ENCODE measurements around the gene PYURF. TPM values are rescaled to one million over a fixed set of nuclear protein-coding genes. Genes with fewer than 3 reads are reported as not detected.

PYURF gene
- polyA plus RNA-seq, 2 donors, result 62.0 to 82.4 TPM

DNA sequence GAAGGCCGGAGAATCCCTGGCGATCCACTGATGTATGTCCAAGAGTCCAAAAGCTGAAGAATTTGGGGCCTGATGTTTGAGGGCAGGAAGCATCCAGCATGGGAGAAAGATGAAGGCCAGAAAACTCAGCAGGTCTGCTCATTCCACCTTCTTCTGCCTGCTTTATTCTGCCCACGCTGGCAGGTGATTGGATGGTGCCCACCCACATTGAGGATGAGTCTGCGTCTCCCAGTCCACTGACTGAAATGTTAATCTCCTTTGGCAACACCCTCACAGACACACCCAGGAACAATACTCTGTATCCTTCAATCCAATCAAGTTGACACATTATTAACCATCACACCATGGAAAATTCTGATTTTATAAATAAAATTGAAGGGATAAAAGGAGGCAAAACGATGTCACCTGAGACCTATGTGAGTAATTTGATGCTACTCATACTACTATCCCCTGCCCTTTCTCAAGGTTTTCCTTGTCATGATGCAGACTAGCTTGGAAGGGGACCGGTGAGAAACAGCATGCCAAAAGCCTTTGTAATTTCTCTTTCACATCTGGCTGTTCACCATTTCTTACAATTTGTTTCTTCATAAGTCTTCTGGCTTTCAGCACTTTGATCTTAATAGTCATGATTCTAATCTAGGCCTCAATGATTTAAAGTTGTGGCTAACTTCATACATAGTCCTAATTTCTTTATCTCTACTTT, 9.7 kb upstream of the PYURF start:
- WGBS, 2 donors, result 76 to 79% methylated on average over 6 of the region's 6 CpGs
- no peaks in the 10 kb centered on the region for H3K36me3 ChIP-seq (ENCODE audit: control insufficient read depth in 2 of 2, insufficient read depth in 2 of 2, low read length in 1 of 2)

DNA sequence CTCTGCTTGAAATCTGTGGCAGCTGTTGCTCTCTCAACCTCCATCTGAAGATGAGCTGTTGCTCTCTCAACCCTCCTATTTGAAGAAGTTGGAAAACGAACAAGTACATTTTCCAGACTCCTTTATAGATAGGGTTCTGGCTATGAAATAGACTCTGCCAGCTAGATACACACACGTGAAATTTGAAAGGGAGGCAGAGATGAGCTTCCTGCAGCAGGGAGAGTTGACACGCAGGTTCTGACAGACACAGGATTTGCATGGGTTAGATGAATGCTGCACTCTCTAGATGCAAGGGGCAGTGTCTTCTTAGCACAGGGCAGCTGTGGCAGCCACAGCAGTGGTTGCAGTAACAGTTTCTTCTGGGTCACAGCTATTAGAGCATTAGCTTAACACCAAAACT, 8.0 kb upstream of the PYURF start:
- no peaks in the 10 kb centered on the region for H3K9me3 ChIP-seq (ENCODE audit: control insufficient read depth in 2 of 2, insufficient read depth in 1 of 2, low read depth in 1 of 2, low read length in 1 of 2)
- 59 to 75% methylated on average over 3 of the region's 3 CpGs for WGBS, 2 donors

More for the DNA sequence above, 9.7 kb upstream of the PYURF start:
- Histone ChIP-seq H3K4me1 (ENCODE audit: control insufficient read depth in 2 of 2, insufficient read depth in 2 of 2, low read length in 1 of 2) (no peaks in the 10 kb centered on the region), H3K27ac (ENCODE audit: low read depth in 2 of 2, low read length in 1 of 2) (no peak overlapping the region), H3K27me3 (ENCODE audit: control insufficient read depth in 1 of 2, insufficient read depth in 2 of 2, low read length in 2 of 2) (no peaks in the 10 kb centered on the region), H3K4me3 (ENCODE audit: low read depth in 1 of 2, low read length in 2 of 2) (no peak overlapping the region), H3K9me3 (ENCODE audit: control insufficient read depth in 2 of 2, insufficient read depth in 1 of 2, low read depth in 1 of 2, low read length in 1 of 2) (no peaks in the 10 kb centered on the region)

DNA sequence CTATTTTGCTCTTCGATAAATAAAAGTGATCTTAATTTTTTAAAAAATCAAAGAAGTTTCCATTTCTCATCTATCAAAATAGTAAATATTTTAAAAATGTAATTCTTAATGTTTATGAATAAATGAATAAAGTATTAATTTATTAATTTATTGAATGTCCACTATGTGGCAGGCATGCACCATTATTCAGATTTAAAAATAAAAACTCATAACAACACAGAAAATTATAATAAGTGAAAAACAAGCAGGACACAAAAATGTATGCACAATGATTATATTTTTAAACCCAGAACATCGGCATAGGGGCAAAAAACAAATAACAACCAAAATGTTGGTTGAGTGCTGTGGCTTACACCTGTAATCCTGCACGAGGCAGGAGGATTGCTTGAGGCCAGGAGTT, 5.3 kb upstream of the PYURF start:
- WGBS, 2 donors, result 86 to 91% methylated on average over 3 of the region's 3 CpGs
- H3K4me3 ChIP-seq (ENCODE audit: low read depth in 1 of 2, low read length in 2 of 2), result no peak overlapping the region
- no peaks in the 10 kb centered on the region for H3K4me1 ChIP-seq (ENCODE audit: control insufficient read depth in 2 of 2, insufficient read depth in 2 of 2, low read length in 1 of 2)
- no peaks in the 10 kb centered on the region for H3K36me3 ChIP-seq (ENCODE audit: control insufficient read depth in 2 of 2, insufficient read depth in 2 of 2, low read length in 1 of 2)
- no peak overlapping the region for H3K27ac ChIP-seq (ENCODE audit: low read depth in 2 of 2, low read length in 1 of 2)
- H3K27me3 ChIP-seq (ENCODE audit: control insufficient read depth in 1 of 2, insufficient read depth in 2 of 2, low read length in 2 of 2), result no peaks in the 10 kb centered on the region
- no peaks in the 10 kb centered on the region for H3K9me3 ChIP-seq (ENCODE audit: control insufficient read depth in 2 of 2, insufficient read depth in 1 of 2, low read depth in 1 of 2, low read length in 1 of 2)

More for the DNA sequence above, 8.0 kb upstream of the PYURF start:
- H3K27me3 ChIP-seq (ENCODE audit: control insufficient read depth in 1 of 2, insufficient read depth in 2 of 2, low read length in 2 of 2), result no peaks in the 10 kb centered on the region
- H3K36me3 ChIP-seq (ENCODE audit: control insufficient read depth in 2 of 2, insufficient read depth in 2 of 2, low read length in 1 of 2), result no peaks in the 10 kb centered on the region
- H3K4me3 ChIP-seq (ENCODE audit: low read depth in 1 of 2, low read length in 2 of 2), result no peak overlapping the region
- no peak overlapping the region for H3K27ac ChIP-seq (ENCODE audit: low read depth in 2 of 2, low read length in 1 of 2)
- no peaks in the 10 kb centered on the region for H3K4me1 ChIP-seq (ENCODE audit: control insufficient read depth in 2 of 2, insufficient read depth in 2 of 2, low read length in 1 of 2)

DNA sequence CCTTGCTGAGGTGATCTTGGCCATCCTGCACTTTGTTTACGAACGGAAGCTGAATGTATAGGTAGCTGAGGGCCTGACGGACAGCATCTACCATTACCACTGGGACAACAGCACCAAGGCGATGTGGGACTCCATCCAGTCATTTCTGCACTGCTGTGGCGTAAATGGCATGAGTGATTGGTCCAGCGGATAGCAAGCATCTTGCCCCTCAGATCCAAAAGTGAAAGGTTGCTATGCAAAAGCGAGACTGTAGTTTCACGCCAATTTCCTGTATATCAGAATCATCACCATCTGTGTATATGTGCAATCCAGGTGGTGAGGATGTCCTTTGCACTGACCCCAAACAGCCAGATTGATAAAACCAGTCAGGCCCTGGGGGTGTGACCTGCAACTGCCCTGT, 4.2 kb upstream of the PYURF start:
- no peak overlapping the region for H3K4me3 ChIP-seq (ENCODE audit: low read depth in 1 of 2, low read length in 2 of 2)
- H3K27me3 ChIP-seq (ENCODE audit: control insufficient read depth in 1 of 2, insufficient read depth in 2 of 2, low read length in 2 of 2), result no peaks in the 10 kb centered on the region
- H3K36me3 ChIP-seq (ENCODE audit: control insufficient read depth in 2 of 2, insufficient read depth in 2 of 2, low read length in 1 of 2), result no peaks in the 10 kb centered on the region
- no peaks in the 10 kb centered on the region for H3K9me3 ChIP-seq (ENCODE audit: control insufficient read depth in 2 of 2, insufficient read depth in 1 of 2, low read depth in 1 of 2, low read length in 1 of 2)
- no peak overlapping the region for H3K27ac ChIP-seq (ENCODE audit: low read depth in 2 of 2, low read length in 1 of 2)
- WGBS, 2 donors, result 90 to 91% methylated on average over 8 of the region's 8 CpGs
- no peaks in the 10 kb centered on the region for H3K4me1 ChIP-seq (ENCODE audit: control insufficient read depth in 2 of 2, insufficient read depth in 2 of 2, low read length in 1 of 2)

DNA sequence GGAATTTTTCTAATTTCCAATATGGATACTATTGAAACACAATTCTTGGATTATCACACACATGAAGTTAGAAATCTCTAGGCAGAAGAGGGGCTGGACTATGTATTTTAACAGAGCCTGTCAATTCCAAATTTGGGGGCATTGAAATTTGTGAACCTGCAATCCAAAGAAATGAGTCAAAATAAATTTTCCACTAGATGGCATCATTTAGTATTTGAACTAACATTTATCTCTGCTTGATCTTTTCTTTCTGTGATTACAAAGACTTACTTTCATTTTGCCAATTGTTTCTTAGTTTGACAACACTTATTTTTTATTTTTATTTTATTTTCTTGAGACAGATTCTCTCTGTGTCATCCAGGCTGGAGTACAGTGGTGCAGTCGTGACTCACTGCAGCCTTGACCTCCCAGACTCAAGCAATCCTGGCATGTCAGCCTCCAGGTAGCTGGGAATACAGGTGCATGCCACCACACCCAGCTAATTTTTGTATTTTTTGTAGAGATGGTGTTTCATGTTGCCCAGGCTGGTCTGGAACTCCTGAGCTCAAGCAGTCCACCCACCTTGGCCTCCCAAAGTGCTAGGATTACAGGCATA, 2.7 kb upstream of the PYURF start:
- Histone ChIP-seq H3K4me1 (ENCODE audit: control insufficient read depth in 2 of 2, insufficient read depth in 2 of 2, low read length in 1 of 2) (no peaks in the 10 kb centered on the region), H3K4me3 (ENCODE audit: low read depth in 1 of 2, low read length in 2 of 2) (no peak overlapping the region), H3K27me3 (ENCODE audit: control insufficient read depth in 1 of 2, insufficient read depth in 2 of 2, low read length in 2 of 2) (no peaks in the 10 kb centered on the region), H3K36me3 (ENCODE audit: control insufficient read depth in 2 of 2, insufficient read depth in 2 of 2, low read length in 1 of 2) (peaks cover 0 to 4% of the 10 kb centered on the region in 2 donors), H3K9me3 (ENCODE audit: control insufficient read depth in 2 of 2, insufficient read depth in 1 of 2, low read depth in 1 of 2, low read length in 1 of 2) (no peaks in the 10 kb centered on the region), H3K27ac (ENCODE audit: low read depth in 2 of 2, low read length in 1 of 2) (no peak overlapping the region)
- WGBS, 2 donors, result 13 to 35% methylated on average over 1 of the region's 1 CpG

DNA sequence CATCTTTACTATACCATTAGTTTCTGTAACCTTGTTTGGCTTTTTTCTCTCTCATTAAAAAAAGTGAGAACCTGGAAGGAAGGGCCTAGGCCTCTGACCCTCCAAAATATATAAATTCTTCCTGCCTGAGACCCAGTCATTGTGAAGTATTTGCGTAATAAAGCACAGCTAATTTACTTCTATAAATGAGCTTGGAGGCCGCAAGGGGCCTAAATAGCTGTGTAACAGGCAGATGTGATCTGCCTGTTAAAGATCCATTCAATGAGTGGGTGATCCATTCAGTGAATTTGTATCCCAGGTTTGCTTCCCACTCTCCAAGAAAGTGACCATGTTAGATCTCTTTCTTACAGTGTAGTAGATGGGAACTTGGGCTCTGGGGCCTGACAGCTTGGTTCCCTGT, 595 bp upstream of the PYURF start:
- H3K36me3 ChIP-seq (ENCODE audit: control insufficient read depth in 2 of 2, insufficient read depth in 2 of 2, low read length in 1 of 2), result peaks cover 0 to 4% of the 10 kb centered on the region in 2 donors
- no peaks in the 10 kb centered on the region for H3K4me1 ChIP-seq (ENCODE audit: control insufficient read depth in 2 of 2, insufficient read depth in 2 of 2, low read length in 1 of 2)
- H3K9me3 ChIP-seq (ENCODE audit: control insufficient read depth in 2 of 2, insufficient read depth in 1 of 2, low read depth in 1 of 2, low read length in 1 of 2), result no peaks in the 10 kb centered on the region
- peak overlapping the region; percentile 7 to 79 for H3K27ac ChIP-seq (ENCODE audit: low read depth in 2 of 2, low read length in 1 of 2)
- peak overlapping the region in 1 of 2 donors; percentile 83 for H3K4me3 ChIP-seq (ENCODE audit: low read depth in 1 of 2, low read length in 2 of 2)
- H3K27me3 ChIP-seq (ENCODE audit: control insufficient read depth in 1 of 2, insufficient read depth in 2 of 2, low read length in 2 of 2), result no peaks in the 10 kb centered on the region
- WGBS, 2 donors, result 48 to 52% methylated on average over 2 of the region's 2 CpGs

DNA sequence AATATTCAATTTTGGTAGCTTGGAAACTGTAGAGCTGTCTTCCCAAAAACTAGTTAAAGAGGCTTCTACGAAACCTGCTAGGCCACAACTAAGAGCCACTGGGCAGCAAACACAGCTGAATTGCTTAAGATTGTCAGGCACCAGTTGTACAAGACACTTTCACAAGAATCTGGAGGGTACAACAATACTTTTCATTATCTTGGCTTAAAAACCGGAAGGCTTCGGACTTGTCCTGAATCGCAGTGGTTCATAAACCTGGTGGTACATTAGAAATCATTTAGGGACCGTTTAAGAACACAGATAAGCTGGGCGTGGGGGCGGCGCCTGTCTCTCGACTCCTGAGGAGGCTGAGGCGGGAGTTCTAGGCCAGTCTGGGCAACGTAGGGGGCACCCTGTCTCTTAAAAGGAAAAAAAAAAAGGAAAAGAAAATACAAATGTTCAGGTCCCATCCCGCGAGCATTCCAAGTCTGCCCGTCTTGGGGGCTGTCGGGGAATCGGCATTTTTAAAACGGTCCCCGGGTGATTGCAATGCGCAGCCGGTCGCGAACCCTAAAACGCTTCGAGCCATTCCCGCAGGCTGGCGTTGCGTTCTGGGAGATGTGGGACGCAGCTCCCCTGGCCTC, 763 bp downstream of the PYURF start:
- WGBS, 2 donors, result 1% methylated on average over 28 of the region's 28 CpGs
- Histone ChIP-seq H3K4me3 (ENCODE audit: low read depth in 1 of 2, low read length in 2 of 2) (peak overlapping the region; percentile 83 to 86), H3K4me1 (ENCODE audit: control insufficient read depth in 2 of 2, insufficient read depth in 2 of 2, low read length in 1 of 2) (no peaks in the 10 kb centered on the region), H3K36me3 (ENCODE audit: control insufficient read depth in 2 of 2, insufficient read depth in 2 of 2, low read length in 1 of 2) (peaks cover 0 to 4% of the 10 kb centered on the region in 2 donors), H3K27me3 (ENCODE audit: control insufficient read depth in 1 of 2, insufficient read depth in 2 of 2, low read length in 2 of 2) (no peaks in the 10 kb centered on the region), H3K9me3 (ENCODE audit: control insufficient read depth in 2 of 2, insufficient read depth in 1 of 2, low read depth in 1 of 2, low read length in 1 of 2) (no peaks in the 10 kb centered on the region), H3K27ac (ENCODE audit: low read depth in 2 of 2, low read length in 1 of 2) (peak overlapping the region; percentile 79 to 92)

DNA sequence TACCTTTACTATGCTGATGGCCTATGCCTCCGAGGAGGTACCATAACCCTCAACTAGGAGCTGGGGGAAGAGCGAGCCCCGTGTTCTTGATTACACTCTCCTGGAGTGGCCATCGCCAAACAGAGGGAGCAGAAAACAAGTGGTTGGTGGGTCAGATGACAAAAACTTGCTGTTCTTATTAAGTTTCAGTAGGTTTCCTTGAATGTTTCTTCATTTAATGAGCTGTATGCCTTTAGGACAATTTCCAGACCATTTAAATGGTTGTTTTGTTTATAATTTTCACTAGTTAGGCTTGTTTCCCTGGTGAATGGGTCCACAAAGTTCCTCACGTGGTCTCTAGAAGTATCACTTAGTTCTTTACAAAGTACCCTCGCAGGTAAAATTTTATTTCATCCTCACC, 4.7 kb downstream of the PYURF start:
- peaks cover 0 to 4% of the 10 kb centered on the region in 2 donors for H3K36me3 ChIP-seq (ENCODE audit: control insufficient read depth in 2 of 2, insufficient read depth in 2 of 2, low read length in 1 of 2)

DNA sequence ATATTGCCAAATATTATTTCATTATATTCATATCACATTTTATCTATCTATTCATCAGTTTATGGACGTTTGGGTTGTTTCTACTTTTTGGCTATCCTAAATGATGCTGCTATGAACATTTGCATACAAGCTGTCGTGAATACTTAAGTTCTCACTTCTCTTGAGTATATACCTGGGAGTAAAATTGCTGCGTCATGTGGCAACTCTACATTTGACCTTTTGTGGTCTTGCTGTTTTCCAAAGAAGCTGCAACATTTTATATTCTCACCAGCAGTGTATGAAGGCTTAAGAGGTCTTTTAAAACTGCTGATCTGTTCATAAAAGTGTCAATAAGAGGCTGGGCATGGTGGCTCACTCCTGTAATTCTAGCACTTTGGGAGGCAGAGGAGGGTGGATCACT, 5.8 kb downstream of the PYURF start:
- no peak overlapping the region for H3K27ac ChIP-seq (ENCODE audit: low read depth in 2 of 2, low read length in 1 of 2)
- 75 to 76% methylated on average over 3 of the region's 3 CpGs for WGBS, 2 donors
- H3K4me3 ChIP-seq (ENCODE audit: low read depth in 1 of 2, low read length in 2 of 2), result no peak overlapping the region
- H3K9me3 ChIP-seq (ENCODE audit: control insufficient read depth in 2 of 2, insufficient read depth in 1 of 2, low read depth in 1 of 2, low read length in 1 of 2), result no peaks in the 10 kb centered on the region
- no peaks in the 10 kb centered on the region for H3K4me1 ChIP-seq (ENCODE audit: control insufficient read depth in 2 of 2, insufficient read depth in 2 of 2, low read length in 1 of 2)
- H3K27me3 ChIP-seq (ENCODE audit: control insufficient read depth in 1 of 2, insufficient read depth in 2 of 2, low read length in 2 of 2), result no peaks in the 10 kb centered on the region
- peaks cover 0 to 4% of the 10 kb centered on the region in 2 donors for H3K36me3 ChIP-seq (ENCODE audit: control insufficient read depth in 2 of 2, insufficient read depth in 2 of 2, low read length in 1 of 2)

More for the DNA sequence above, 4.7 kb downstream of the PYURF start:
- no peak overlapping the region for H3K27ac ChIP-seq (ENCODE audit: low read depth in 2 of 2, low read length in 1 of 2)
- no peaks in the 10 kb centered on the region for H3K27me3 ChIP-seq (ENCODE audit: control insufficient read depth in 1 of 2, insufficient read depth in 2 of 2, low read length in 2 of 2)
- H3K4me3 ChIP-seq (ENCODE audit: low read depth in 1 of 2, low read length in 2 of 2), result no peak overlapping the region
- H3K9me3 ChIP-seq (ENCODE audit: control insufficient read depth in 2 of 2, insufficient read depth in 1 of 2, low read depth in 1 of 2, low read length in 1 of 2), result no peaks in the 10 kb centered on the region
- 91 to 92% methylated on average over 6 of the region's 6 CpGs for WGBS, 2 donors
- H3K4me1 ChIP-seq (ENCODE audit: control insufficient read depth in 2 of 2, insufficient read depth in 2 of 2, low read length in 1 of 2), result no peaks in the 10 kb centered on the region
